Measurements from ENCODE around the gene ATP5PF.

DNA sequence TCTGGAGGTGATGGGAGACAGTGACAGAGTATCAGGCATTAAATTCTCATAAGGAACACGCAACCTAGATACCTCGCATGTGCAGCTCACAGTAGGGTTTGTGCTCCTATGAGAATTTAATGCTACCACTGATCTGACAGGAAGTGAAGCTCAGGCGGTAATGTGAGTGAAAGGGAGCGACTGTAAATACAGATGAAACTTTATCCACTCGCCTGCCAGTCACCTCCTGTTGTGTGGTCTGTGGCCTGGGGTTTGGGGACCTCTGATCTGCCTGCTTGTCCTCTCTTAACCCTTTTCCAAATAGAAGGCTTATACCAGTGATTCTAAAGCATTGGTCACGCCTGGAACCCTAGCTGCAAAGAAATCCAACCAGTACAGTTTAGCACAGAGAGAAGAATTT, 15.4 kb upstream of the ATP5PF start:
- TF ChIP-seq, protein P1, sequence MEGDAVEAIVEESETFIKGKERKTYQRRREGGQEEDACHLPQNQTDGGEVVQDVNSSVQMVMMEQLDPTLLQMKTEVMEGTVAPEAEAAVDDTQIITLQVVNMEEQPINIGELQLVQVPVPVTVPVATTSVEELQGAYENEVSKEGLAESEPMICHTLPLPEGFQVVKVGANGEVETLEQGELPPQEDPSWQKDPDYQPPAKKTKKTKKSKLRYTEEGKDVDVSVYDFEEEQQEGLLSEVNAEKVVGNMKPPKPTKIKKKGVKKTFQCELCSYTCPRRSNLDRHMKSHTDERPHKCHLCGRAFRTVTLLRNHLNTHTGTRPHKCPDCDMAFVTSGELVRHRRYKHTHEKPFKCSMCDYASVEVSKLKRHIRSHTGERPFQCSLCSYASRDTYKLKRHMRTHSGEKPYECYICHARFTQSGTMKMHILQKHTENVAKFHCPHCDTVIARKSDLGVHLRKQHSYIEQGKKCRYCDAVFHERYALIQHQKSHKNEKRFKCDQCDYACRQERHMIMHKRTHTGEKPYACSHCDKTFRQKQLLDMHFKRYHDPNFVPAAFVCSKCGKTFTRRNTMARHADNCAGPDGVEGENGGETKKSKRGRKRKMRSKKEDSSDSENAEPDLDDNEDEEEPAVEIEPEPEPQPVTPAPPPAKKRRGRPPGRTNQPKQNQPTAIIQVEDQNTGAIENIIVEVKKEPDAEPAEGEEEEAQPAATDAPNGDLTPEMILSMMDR (IDR thresholded peaks at IDR 0.05): no peak
- TF ChIP-seq ZFX (IDR thresholded peaks at IDR 0.05; ENCODE audit: borderline replicate concordance): no peak
